Subcutaneous adipose tissue (tissue), 4 donors: ENCODE measurements around the gene LRRTM1. TPM values are rescaled to one million over a fixed set of nuclear protein-coding genes. Genes with fewer than 3 reads are reported as not detected.

ENCODE experiments used
- CTCF ChIP-seq: fragments of 450-650 bp; IDR thresholded peaks from one replicate; pipeline ENCODE4 v1.5.1; 2016; ENCODE audit warnings: low read depth, mild to moderate bottlenecking, control low read depth, antibody characterized with exemption, moderate library complexity
- total RNA-seq, 4 donors: library from RNA; depleted of rRNA; stranded (reverse); fragments of >200 nt; gene quantifications; one replicate each; pipeline ENCODE4 v1.1.0, GENCODE V29; 2016

Gene LRRTM1
- total RNA-seq, 4 donors from 2014 or later: not detected

GRCh38 chr2:80302001-80302313 is 2.6 kb downstream of the LRRTM1 start:
- TF ChIP-seq CTCF: no peak

- TF ChIP-seq CTCF: no peak
Observed at GRCh38 chr2:80300954-80301353, 3.6 kb downstream of the LRRTM1 start.

- TF ChIP-seq CTCF: no peak
Observed at GRCh38 chr2:80300346-80300745, 4.2 kb downstream of the LRRTM1 start.

- TF ChIP-seq CTCF: no peak
Observed at GRCh38 chr2:80299661-80300060, 4.9 kb downstream of the LRRTM1 start.

- no peak for TF ChIP-seq CTCF
Observed at GRCh38 chr2:80298954-80299353, 5.6 kb downstream of the LRRTM1 start.

GRCh38 chr2:80293039-80293438 is 11.5 kb downstream of the LRRTM1 start:
- no peak for TF ChIP-seq CTCF

GRCh38 chr2:80292474-80292873 is 12.1 kb downstream of the LRRTM1 start:
- no peak for TF ChIP-seq CTCF

GRCh38 chr2:80291656-80292055 is 12.9 kb downstream of the LRRTM1 start:
- no peak for TF ChIP-seq CTCF
